Neural cell (in vitro differentiated cells): Measurements from ENCODE around the gene KIF16B. TPM values are rescaled to one million over a fixed set of nuclear protein-coding genes. Genes with fewer than 3 reads are reported as not detected.

Source experiments
- H2AFZ ChIP-seq: fragments of 200-600, 300-800 bp; sonication (generic), shearing (Covaris generic); 2 replicates; pipeline ENCODE4 v1.6.0; 2014; ENCODE audit warnings: low read depth, mild to moderate bottlenecking, antibody characterized with exemption, low read length, moderate library complexity
- H3F3A ChIP-seq: fragments of 200-600 bp; shearing (Covaris generic); 2 replicates; pipeline ENCODE4 v1.6.1; 2016; ENCODE audit warnings: mild to moderate bottlenecking, moderate library complexity, mixed read lengths, antibody characterized with exemption, low read length; ENCODE audit not compliant: insufficient read depth, poor library complexity, severe bottlenecking
- H3K27ac ChIP-seq: fragments of 200-600, 300-800 bp; sonication (generic), shearing (Covaris generic); 2 replicates; pipeline ENCODE4 v1.5.1; 2014; ENCODE audit warnings: mild to moderate bottlenecking, low read length, moderate library complexity
- H3K27me3 ChIP-seq: fragments of 300-800, 200-600 bp; sonication (generic), shearing (Covaris generic); 2 replicates; pipeline ENCODE4 v1.6.0; 2014; ENCODE audit warnings: mild to moderate bottlenecking, low read depth, low read length, moderate library complexity; ENCODE audit not compliant: insufficient read depth
- H3K36me3 ChIP-seq: fragments of 300-800, 200-600 bp; sonication (generic), shearing (Covaris generic); 2 replicates; pipeline ENCODE4 v1.5.1; 2014; ENCODE audit warnings: mild to moderate bottlenecking, antibody characterized with exemption, low read length, moderate library complexity; ENCODE audit not compliant: insufficient read depth
- H3K4me2 ChIP-seq: fragments of 300-800, 200-600 bp; sonication (generic), shearing (Covaris generic); 2 replicates; pipeline ENCODE4 v1.6.0; 2014; ENCODE audit warnings: mild to moderate bottlenecking, low read length
- H3K4me3 ChIP-seq: fragments of 300-800, 200-600 bp; sonication (generic), shearing (Covaris generic); 2 replicates; pipeline ENCODE4 v1.5.1; 2014; ENCODE audit warnings: mild to moderate bottlenecking, low read length, moderate library complexity
- H3K79me2 ChIP-seq: fragments of 200-600 bp; shearing (Covaris generic); replicated peaks from 2 replicates; pipeline ENCODE4 v1.6.0; 2014; ENCODE audit warnings: mild to moderate bottlenecking, low read length, moderate library complexity; ENCODE audit not compliant: insufficient read depth
- H3K9ac ChIP-seq: fragments of 300-800, 200-600 bp; sonication (generic), shearing (Covaris generic); 2 replicates; pipeline ENCODE4 v1.6.1; 2016; ENCODE audit warnings: mild to moderate bottlenecking, low read length, mixed read lengths
- H3K9me2 ChIP-seq: fragments of 200-600 bp; shearing (Covaris generic); 2 replicates; pipeline ENCODE4 v1.6.1; 2016; ENCODE audit warnings: mild to moderate bottlenecking, low read length, mixed read lengths; ENCODE audit not compliant: insufficient read depth
- H3K9me3 ChIP-seq: fragments of 200-600, 300-800 bp; sonication (generic), shearing (Covaris generic); 2 replicates; pipeline ENCODE4 v1.6.1; 2016; ENCODE audit warnings: mild to moderate bottlenecking, mixed run types, low read length, moderate library complexity, mixed read lengths
- H4K20me1 ChIP-seq: fragments of 200-600 bp; shearing (Covaris generic); 2 replicates; pipeline ENCODE4 v1.6.1; 2016; ENCODE audit warnings: mild to moderate bottlenecking, mixed run types; ENCODE audit not compliant: insufficient read depth
- EP300 ChIP-seq: fragments of 450-650 bp; conservative IDR thresholded peaks from 2 replicates; pipeline ENCODE4 v1.6.1; 2014; ENCODE audit warnings: antibody characterized with exemption, mild to moderate bottlenecking, moderate library complexity; ENCODE audit not compliant: poor library complexity, severe bottlenecking
- EZH2 ChIP-seq: fragments of 200-600, 300-800 bp; shearing (Covaris generic), sonication (generic); IDR thresholded peaks from 2 replicates; pipeline ENCODE4 v1.6.1; 2014; ENCODE audit warnings: antibody characterized with exemption, low read length, borderline replicate concordance, mild to moderate bottlenecking; ENCODE audit not compliant: insufficient read depth, poor library complexity, severe bottlenecking
- MXI1 ChIP-seq: fragments of 450-650 bp; conservative IDR thresholded peaks from 2 replicates; pipeline ENCODE4 v1.6.1; 2014; ENCODE audit warnings: antibody characterized with exemption, mild to moderate bottlenecking; ENCODE audit not compliant: poor library complexity, severe bottlenecking
- POLR2AphosphoS5 ChIP-seq: IDR thresholded peaks from 2 replicates; pipeline ENCODE4 v1.6.1; 2012
- RAD21 ChIP-seq: fragments of 450-650 bp; conservative IDR thresholded peaks from 2 replicates; pipeline ENCODE4 v1.6.1; 2014; ENCODE audit warnings: antibody characterized with exemption, mild to moderate bottlenecking, moderate library complexity
- SMC3 ChIP-seq: fragments of 450-650 bp; conservative IDR thresholded peaks from 2 replicates; pipeline ENCODE4 v1.6.1; 2014; ENCODE audit warnings: antibody characterized with exemption, mild to moderate bottlenecking, moderate library complexity; ENCODE audit not compliant: poor library complexity
- TAF1 ChIP-seq: IDR thresholded peaks from 2 replicates; pipeline ENCODE4 v1.6.1; 2012; ENCODE audit warnings: low read depth
- polyA plus RNA-seq: library from polyadenylated mRNA; depleted of rRNA; stranded (reverse); fragments of >200 nt; gene quantifications from 2 replicates; pipeline ENCODE4 v1.2.3, GENCODE V29; 2014
- TF ChIP-seq, protein P1 (sequence below): fragments of 450-650 bp; IDR thresholded peaks from 2 replicates; pipeline ENCODE4 v1.5.1; 2014; ENCODE audit warnings: antibody characterized with exemption, mild to moderate bottlenecking, moderate library complexity; ENCODE audit not compliant: poor library complexity, severe bottlenecking
- TF ChIP-seq, protein P2 (sequence below): IDR thresholded peaks from 2 replicates; pipeline ENCODE4 v1.6.1; 2012; ENCODE audit warnings: borderline replicate concordance

The KIF16B gene
- polyA plus RNA-seq, 1 donor from 2014 or later: 3.8 TPM

- no peaks in the 10 kb centered on the region for H3K9me3 ChIP-seq
- no peaks in the 10 kb centered on the region for H3K27me3 ChIP-seq
- no peak overlapping the region for H3K4me2 ChIP-seq
- no peak overlapping the region for H3K27ac ChIP-seq
- no peak overlapping the region for H2AFZ ChIP-seq
- H3K9ac ChIP-seq: no peak overlapping the region
- H3K9me2 ChIP-seq: no peaks in the 10 kb centered on the region
- no peak for TF ChIP-seq RAD21
- no peak for TF ChIP-seq TAF1
- TF ChIP-seq EP300: no peak
- TF ChIP-seq, protein P1, sequence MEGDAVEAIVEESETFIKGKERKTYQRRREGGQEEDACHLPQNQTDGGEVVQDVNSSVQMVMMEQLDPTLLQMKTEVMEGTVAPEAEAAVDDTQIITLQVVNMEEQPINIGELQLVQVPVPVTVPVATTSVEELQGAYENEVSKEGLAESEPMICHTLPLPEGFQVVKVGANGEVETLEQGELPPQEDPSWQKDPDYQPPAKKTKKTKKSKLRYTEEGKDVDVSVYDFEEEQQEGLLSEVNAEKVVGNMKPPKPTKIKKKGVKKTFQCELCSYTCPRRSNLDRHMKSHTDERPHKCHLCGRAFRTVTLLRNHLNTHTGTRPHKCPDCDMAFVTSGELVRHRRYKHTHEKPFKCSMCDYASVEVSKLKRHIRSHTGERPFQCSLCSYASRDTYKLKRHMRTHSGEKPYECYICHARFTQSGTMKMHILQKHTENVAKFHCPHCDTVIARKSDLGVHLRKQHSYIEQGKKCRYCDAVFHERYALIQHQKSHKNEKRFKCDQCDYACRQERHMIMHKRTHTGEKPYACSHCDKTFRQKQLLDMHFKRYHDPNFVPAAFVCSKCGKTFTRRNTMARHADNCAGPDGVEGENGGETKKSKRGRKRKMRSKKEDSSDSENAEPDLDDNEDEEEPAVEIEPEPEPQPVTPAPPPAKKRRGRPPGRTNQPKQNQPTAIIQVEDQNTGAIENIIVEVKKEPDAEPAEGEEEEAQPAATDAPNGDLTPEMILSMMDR: no peak
- no peak for TF ChIP-seq POLR2AphosphoS5
- no peak for TF ChIP-seq MXI1
- no peak for TF ChIP-seq SMC3
- TF ChIP-seq, protein P2, sequence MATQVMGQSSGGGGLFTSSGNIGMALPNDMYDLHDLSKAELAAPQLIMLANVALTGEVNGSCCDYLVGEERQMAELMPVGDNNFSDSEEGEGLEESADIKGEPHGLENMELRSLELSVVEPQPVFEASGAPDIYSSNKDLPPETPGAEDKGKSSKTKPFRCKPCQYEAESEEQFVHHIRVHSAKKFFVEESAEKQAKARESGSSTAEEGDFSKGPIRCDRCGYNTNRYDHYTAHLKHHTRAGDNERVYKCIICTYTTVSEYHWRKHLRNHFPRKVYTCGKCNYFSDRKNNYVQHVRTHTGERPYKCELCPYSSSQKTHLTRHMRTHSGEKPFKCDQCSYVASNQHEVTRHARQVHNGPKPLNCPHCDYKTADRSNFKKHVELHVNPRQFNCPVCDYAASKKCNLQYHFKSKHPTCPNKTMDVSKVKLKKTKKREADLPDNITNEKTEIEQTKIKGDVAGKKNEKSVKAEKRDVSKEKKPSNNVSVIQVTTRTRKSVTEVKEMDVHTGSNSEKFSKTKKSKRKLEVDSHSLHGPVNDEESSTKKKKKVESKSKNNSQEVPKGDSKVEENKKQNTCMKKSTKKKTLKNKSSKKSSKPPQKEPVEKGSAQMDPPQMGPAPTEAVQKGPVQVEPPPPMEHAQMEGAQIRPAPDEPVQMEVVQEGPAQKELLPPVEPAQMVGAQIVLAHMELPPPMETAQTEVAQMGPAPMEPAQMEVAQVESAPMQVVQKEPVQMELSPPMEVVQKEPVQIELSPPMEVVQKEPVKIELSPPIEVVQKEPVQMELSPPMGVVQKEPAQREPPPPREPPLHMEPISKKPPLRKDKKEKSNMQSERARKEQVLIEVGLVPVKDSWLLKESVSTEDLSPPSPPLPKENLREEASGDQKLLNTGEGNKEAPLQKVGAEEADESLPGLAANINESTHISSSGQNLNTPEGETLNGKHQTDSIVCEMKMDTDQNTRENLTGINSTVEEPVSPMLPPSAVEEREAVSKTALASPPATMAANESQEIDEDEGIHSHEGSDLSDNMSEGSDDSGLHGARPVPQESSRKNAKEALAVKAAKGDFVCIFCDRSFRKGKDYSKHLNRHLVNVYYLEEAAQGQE: no peak
- no peak for TF ChIP-seq EZH2
- no peaks in the 10 kb centered on the region for H3K79me2 ChIP-seq
- no peaks in the 10 kb centered on the region for H3F3A ChIP-seq
- no peaks in the 10 kb centered on the region for H4K20me1 ChIP-seq
- H3K36me3 ChIP-seq: no peaks in the 10 kb centered on the region
- no peak overlapping the region for H3K4me3 ChIP-seq
These were observed 115.7 kb downstream of the KIF16B start for GRCh38 chr20:16457514-16457913.

GRCh38 chr20:16455324-16455723 is 117.9 kb downstream of the KIF16B start:
- H3K9me3 ChIP-seq: no peaks in the 10 kb centered on the region

More at GRCh38 chr20:16455324-16455723, 117.9 kb downstream of the KIF16B start:
- H2AFZ ChIP-seq: no peak overlapping the region
- H3K36me3 ChIP-seq: no peaks in the 10 kb centered on the region
- H3K4me2 ChIP-seq: no peak overlapping the region
- H3K27me3 ChIP-seq: no peaks in the 10 kb centered on the region
- no peaks in the 10 kb centered on the region for H3K79me2 ChIP-seq
- TF ChIP-seq RAD21 (no peak), EP300 (no peak), EZH2 (no peak)
- TF ChIP-seq, protein P2: no peak
- no peak overlapping the region for H3K9ac ChIP-seq
- H3F3A ChIP-seq: no peaks in the 10 kb centered on the region
- no peaks in the 10 kb centered on the region for H3K9me2 ChIP-seq
- H3K27ac ChIP-seq: no peak overlapping the region
- H4K20me1 ChIP-seq: no peaks in the 10 kb centered on the region
- H3K4me3 ChIP-seq: no peak overlapping the region
